Measurements from ENCODE around the gene CHN2. TPM values are rescaled to one million over a fixed set of nuclear protein-coding genes. Genes with fewer than 3 reads are reported as not detected.
A peak's percentile ranks its signal among the peaks of the same experiment; 100 is the strongest.

The CHN2 gene
- total and polyA plus RNA-seq, 10 donors = 4.2 to 52.0 (median 28.5) TPM

GRCh38 chr7:29485339-29486190, 291.0 kb downstream of the CHN2 start:
- Histone ChIP-seq H3K36me3 (no peaks in the 10 kb centered on the region), H3K4me1 (peaks cover 0 to 44% (median 19%) of the 10 kb centered on the region in 6 donors), H3K4me3 (no peak overlapping the region), H3K27me3 (replicated peaks in 1 of 7) (no peaks in the 10 kb centered on the region), H3K9me3 (no peaks in the 10 kb centered on the region), H3K27ac (no peak overlapping the region)
- 48 to 56% (median 49%) methylated on average over 11 of the region's 11 CpGs for WGBS, 5 donors
- intact Hi-C loops (cut with DNase I; ENCODE audit: low total_unique reads) = no loop called here
- TF ChIP-seq POLR2AphosphoS5 (IDR thresholded peaks at IDR 0.05) (no peak), POLR2A (IDR thresholded peaks at IDR 0.05) (no peak)
- no peak for DNase-seq

- no peak overlapping the region for H3K27ac ChIP-seq
- DNase-seq = no peak
- no peaks in the 10 kb centered on the region for H3K36me3 ChIP-seq
- H3K4me1 ChIP-seq = peaks cover 0 to 44% (median 19%) of the 10 kb centered on the region in 6 donors
- intact Hi-C loops (cut with DNase I; ENCODE audit: low total_unique reads) = no loop called here
- 79 to 92% (median 89%) methylated on average over 13 of the region's 13 CpGs for WGBS, 5 donors
- no peaks in the 10 kb centered on the region for H3K27me3 ChIP-seq (replicated peaks in 1 of 7)
- H3K9me3 ChIP-seq = no peaks in the 10 kb centered on the region
- TF ChIP-seq POLR2A (IDR thresholded peaks at IDR 0.05) (no peak), CTCF (IDR thresholded peaks at IDR 0.05 in 8 of 11, conservative IDR thresholded peaks at IDR 0.05 in 3 of 11) (no peak), POLR2AphosphoS5 (IDR thresholded peaks at IDR 0.05) (no peak)
- H3K4me3 ChIP-seq = no peak overlapping the region
Measured at GRCh38 chr7:29486191-29486700, 291.7 kb downstream of the CHN2 start.

DNA sequence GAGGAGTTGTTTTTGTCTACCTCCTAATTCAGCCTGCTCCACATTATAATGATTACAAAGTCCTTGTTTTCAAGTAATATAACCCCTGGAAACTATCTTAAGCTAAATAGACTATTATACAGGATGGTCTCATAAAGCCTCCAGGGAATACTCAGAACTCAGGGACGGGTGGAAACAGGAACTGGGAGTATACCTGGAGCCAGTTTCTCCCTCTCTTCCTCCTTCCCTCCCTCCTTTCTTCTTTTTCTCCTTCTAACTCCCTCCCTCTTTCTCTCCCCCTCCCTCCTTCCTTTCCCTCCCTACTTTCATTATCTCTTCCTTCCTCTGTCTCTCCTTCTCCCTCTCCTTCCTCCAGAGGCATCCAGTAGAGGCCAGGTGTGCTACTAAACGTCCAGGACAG, 292.8 kb downstream of the CHN2 start:
- Histone ChIP-seq H3K27ac (peak overlapping the region in 4 of 8 donors; percentile 19 to 58 (median 52)), H3K27me3 (replicated peaks in 1 of 7) (no peaks in the 10 kb centered on the region), H3K4me1 (peaks cover 0 to 44% (median 19%) of the 10 kb centered on the region in 6 donors), H3K9me3 (no peaks in the 10 kb centered on the region), H3K36me3 (no peaks in the 10 kb centered on the region), H3K4me3 (no peak overlapping the region)
- TF ChIP-seq POLR2AphosphoS5 (IDR thresholded peaks at IDR 0.05) = no peak
- WGBS, 5 donors = 17 to 30% (median 19%) methylated on average over 2 of the region's 2 CpGs
- intact Hi-C loops (cut with DNase I; ENCODE audit: low total_unique reads) = no loop called here
- DNase-seq = no peak

- peak in 1 of 3 donors; percentile 9 for TF ChIP-seq POLR2AphosphoS5 (IDR thresholded peaks at IDR 0.05)
- TF ChIP-seq POLR2A (IDR thresholded peaks at IDR 0.05) = no peak
- H3K27ac ChIP-seq = peak overlapping the region in 6 of 8 donors; percentile 12 to 62 (median 54)
- no peaks in the 10 kb centered on the region for H3K27me3 ChIP-seq (replicated peaks in 1 of 7)
- intact Hi-C loops (cut with DNase I; ENCODE audit: low total_unique reads) = no loop called here
- no peaks in the 10 kb centered on the region for H3K9me3 ChIP-seq
- no peak for DNase-seq
- H3K36me3 ChIP-seq = no peaks in the 10 kb centered on the region
- no peak overlapping the region for H3K4me3 ChIP-seq
- 51 to 74% (median 71%) methylated on average over 8 of the region's 8 CpGs for WGBS, 5 donors
- H3K4me1 ChIP-seq = peaks cover 0 to 44% (median 19%) of the 10 kb centered on the region in 6 donors
Measured at GRCh38 chr7:29488203-29488970, 293.8 kb downstream of the CHN2 start.

- 9 to 23% (median 16%) methylated on average over 2 of the region's 2 CpGs for WGBS, 5 donors
- peak overlapping the region in 6 of 8 donors; percentile 7 to 62 (median 54) for H3K27ac ChIP-seq
Measured at GRCh38 chr7:29488977-29489376, 294.4 kb downstream of the CHN2 start.

More at GRCh38 chr7:29488977-29489376, 294.4 kb downstream of the CHN2 start:
- Histone ChIP-seq H3K27me3 (replicated peaks in 1 of 7) (no peaks in the 10 kb centered on the region), H3K9me3 (no peaks in the 10 kb centered on the region), H3K36me3 (no peaks in the 10 kb centered on the region), H3K4me3 (no peak overlapping the region), H3K4me1 (peaks cover 0 to 44% (median 19%) of the 10 kb centered on the region in 6 donors)
- DNase-seq = no peak
- intact Hi-C loops (cut with DNase I; ENCODE audit: low total_unique reads) = no loop called here
- TF ChIP-seq POLR2AphosphoS5 (IDR thresholded peaks at IDR 0.05) (no peak), CTCF (IDR thresholded peaks at IDR 0.05 in 8 of 11, conservative IDR thresholded peaks at IDR 0.05 in 3 of 11) (no peak), POLR2A (IDR thresholded peaks at IDR 0.05) (no peak)

Data from spleen (tissue), 11 donors.